HCT116 (cell line): Measurements from ENCODE around the gene JPH3.
A peak's percentile ranks its signal among the peaks of the same experiment; 100 is the strongest.

Experiments
- CEBPB ChIP-seq: IDR thresholded peaks from 2 replicates; pipeline ENCODE4 v1.6.1; 2012; ENCODE audit warnings: low read depth
- ELF1 ChIP-seq: IDR thresholded peaks from 2 replicates; pipeline ENCODE4 v1.6.1; 2012; ENCODE audit warnings: low read depth, borderline replicate concordance
- EZH2 ChIP-seq: fragments of 200-600 bp; sonication (generic); IDR thresholded peaks from 2 replicates; pipeline ENCODE4 v1.6.1; 2017; ENCODE audit warnings: antibody characterized with exemption, mixed run types
- EZH2phosphoT487 ChIP-seq: fragments of 200-600 bp; IDR thresholded peaks from 2 replicates; pipeline ENCODE4 v1.6.1; 2018; ENCODE audit warnings: antibody characterized with exemption, borderline replicate concordance
- JUND ChIP-seq: IDR thresholded peaks from 2 replicates; pipeline ENCODE4 v1.6.1; 2012
- POLR2A ChIP-seq: IDR thresholded peaks from 2 replicates; pipeline ENCODE4 v1.7.0; 2011; ENCODE audit warnings: borderline replicate concordance; ENCODE audit not compliant: insufficient read depth, insufficient read length; ENCODE audit errors: extremely low read depth
- POLR2AphosphoS5 ChIP-seq: IDR thresholded peaks from 2 replicates; pipeline ENCODE4 v1.6.1; 2011; ENCODE audit warnings: mild to moderate bottlenecking, low read depth, low read length, moderate library complexity
- RAD21 ChIP-seq: IDR thresholded peaks from 2 replicates; pipeline ENCODE4 v1.6.1; 2012; ENCODE audit warnings: low read depth, mild to moderate bottlenecking
- YY1 ChIP-seq: IDR thresholded peaks from 2 replicates; pipeline ENCODE4 v1.6.1; 2011; ENCODE audit warnings: low read length, low read depth, moderate library complexity, mild to moderate bottlenecking; ENCODE audit not compliant: insufficient replicate concordance; ENCODE audit errors: extremely low read depth
- ZNF274 ChIP-seq: fragments of 200-500 bp; sonication (Bioruptor generic); IDR thresholded peaks from 2 replicates; pipeline ENCODE4 v1.6.1; 2014; ENCODE audit warnings: mild to moderate bottlenecking, low read depth, low read length, inconsistent platforms
- TF ChIP-seq, protein P1 (sequence below), 3 experiments: fragments of 200-600 bp in 1 of 3; sonication (generic) in 1 of 3; IDR thresholded peaks in 2 of 3; conservative IDR thresholded peaks in 1 of 3; 2 replicates each; pipeline ENCODE4 v1.5.1; 2012 to 2017; ENCODE audit warnings: low read depth in 2 of 3, low read length in 2 of 3, antibody characterized with exemption in 1 of 3, borderline replicate concordance in 1 of 3, control low read depth in 1 of 3, mild to moderate bottlenecking in 1 of 3, mixed read lengths in 1 of 3, mixed run types in 1 of 3, moderate library complexity in 1 of 3; ENCODE audit not compliant: insufficient read depth in 1 of 3
- TF ChIP-seq, protein P2 (sequence below): IDR thresholded peaks from 2 replicates; pipeline ENCODE4 v1.6.1; 2012; ENCODE audit warnings: low read depth
- TF ChIP-seq, protein P3 (sequence below): IDR thresholded peaks from 2 replicates; pipeline ENCODE4 v1.6.1; 2012

DNA sequence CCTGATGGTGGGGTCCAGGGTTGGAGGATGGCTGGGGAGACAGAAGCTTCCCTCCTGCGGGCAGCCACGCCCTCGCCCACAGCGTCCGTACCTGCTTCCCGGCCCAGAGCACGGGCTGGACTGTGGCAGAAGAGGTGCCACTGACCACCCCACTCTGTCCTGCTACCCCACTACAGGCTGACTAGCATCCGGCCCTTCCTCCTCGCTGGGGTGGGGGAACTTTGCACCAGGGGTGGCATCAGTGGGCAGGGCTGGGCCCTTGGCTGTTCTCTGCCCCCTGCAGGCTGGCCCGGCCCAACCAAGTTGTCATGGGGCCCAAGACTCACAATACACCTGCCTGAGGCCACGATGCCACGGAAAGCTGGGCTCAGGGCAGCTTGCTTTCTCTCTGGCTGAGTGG is 90.4 kb downstream of the JPH3 start:
- TF ChIP-seq CEBPB (no peak), EZH2 (no peak), ELF1 (no peak), ZNF274 (no peak), YY1 (no peak), POLR2A (no peak), POLR2AphosphoS5 (peak; percentile 35; the same call in 1 of the 2 replicates), JUND (no peak), RAD21 (no peak), EZH2phosphoT487 (no peak)
- TF ChIP-seq, protein P1, sequence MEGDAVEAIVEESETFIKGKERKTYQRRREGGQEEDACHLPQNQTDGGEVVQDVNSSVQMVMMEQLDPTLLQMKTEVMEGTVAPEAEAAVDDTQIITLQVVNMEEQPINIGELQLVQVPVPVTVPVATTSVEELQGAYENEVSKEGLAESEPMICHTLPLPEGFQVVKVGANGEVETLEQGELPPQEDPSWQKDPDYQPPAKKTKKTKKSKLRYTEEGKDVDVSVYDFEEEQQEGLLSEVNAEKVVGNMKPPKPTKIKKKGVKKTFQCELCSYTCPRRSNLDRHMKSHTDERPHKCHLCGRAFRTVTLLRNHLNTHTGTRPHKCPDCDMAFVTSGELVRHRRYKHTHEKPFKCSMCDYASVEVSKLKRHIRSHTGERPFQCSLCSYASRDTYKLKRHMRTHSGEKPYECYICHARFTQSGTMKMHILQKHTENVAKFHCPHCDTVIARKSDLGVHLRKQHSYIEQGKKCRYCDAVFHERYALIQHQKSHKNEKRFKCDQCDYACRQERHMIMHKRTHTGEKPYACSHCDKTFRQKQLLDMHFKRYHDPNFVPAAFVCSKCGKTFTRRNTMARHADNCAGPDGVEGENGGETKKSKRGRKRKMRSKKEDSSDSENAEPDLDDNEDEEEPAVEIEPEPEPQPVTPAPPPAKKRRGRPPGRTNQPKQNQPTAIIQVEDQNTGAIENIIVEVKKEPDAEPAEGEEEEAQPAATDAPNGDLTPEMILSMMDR (IDR thresholded peaks at IDR 0.05 in 2 of 3, conservative IDR thresholded peaks at IDR 0.05 in 1 of 3; ENCODE audit: borderline replicate concordance in 1 of 3, insufficient read depth in 1 of 3, low read depth in 2 of 3, low read length in 2 of 3), result peak in 1 of 3 experiments; percentile 24; a peak in 1 of 6 replicates
- TF ChIP-seq, protein P2, sequence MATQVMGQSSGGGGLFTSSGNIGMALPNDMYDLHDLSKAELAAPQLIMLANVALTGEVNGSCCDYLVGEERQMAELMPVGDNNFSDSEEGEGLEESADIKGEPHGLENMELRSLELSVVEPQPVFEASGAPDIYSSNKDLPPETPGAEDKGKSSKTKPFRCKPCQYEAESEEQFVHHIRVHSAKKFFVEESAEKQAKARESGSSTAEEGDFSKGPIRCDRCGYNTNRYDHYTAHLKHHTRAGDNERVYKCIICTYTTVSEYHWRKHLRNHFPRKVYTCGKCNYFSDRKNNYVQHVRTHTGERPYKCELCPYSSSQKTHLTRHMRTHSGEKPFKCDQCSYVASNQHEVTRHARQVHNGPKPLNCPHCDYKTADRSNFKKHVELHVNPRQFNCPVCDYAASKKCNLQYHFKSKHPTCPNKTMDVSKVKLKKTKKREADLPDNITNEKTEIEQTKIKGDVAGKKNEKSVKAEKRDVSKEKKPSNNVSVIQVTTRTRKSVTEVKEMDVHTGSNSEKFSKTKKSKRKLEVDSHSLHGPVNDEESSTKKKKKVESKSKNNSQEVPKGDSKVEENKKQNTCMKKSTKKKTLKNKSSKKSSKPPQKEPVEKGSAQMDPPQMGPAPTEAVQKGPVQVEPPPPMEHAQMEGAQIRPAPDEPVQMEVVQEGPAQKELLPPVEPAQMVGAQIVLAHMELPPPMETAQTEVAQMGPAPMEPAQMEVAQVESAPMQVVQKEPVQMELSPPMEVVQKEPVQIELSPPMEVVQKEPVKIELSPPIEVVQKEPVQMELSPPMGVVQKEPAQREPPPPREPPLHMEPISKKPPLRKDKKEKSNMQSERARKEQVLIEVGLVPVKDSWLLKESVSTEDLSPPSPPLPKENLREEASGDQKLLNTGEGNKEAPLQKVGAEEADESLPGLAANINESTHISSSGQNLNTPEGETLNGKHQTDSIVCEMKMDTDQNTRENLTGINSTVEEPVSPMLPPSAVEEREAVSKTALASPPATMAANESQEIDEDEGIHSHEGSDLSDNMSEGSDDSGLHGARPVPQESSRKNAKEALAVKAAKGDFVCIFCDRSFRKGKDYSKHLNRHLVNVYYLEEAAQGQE, result no peak
- TF ChIP-seq, protein P3, sequence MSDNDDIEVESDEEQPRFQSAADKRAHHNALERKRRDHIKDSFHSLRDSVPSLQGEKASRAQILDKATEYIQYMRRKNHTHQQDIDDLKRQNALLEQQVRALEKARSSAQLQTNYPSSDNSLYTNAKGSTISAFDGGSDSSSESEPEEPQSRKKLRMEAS, result no peak
